ENCODE data around the gene ZNHIT1.

DNA sequence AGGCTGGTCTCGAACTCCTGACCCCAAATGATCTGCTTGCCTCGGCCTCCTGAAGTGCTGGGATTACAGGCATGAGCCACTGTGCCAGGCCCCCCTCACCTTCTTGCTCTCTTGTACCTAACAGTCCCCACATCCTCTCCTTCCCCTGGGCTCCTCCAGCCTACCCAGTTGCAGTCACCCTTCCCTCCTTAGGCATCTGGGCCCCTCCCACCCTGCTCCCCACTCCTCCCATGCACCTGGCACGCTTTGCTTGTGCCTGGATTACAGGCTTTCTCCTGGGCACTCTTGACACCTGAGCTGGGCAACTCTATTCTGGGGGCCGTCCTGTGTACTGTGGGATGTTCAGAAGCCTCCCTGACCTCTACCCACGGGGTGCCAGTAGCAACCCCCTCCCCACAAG, 16.7 kb downstream of the ZNHIT1 start:
- TF ChIP-seq, protein P1, sequence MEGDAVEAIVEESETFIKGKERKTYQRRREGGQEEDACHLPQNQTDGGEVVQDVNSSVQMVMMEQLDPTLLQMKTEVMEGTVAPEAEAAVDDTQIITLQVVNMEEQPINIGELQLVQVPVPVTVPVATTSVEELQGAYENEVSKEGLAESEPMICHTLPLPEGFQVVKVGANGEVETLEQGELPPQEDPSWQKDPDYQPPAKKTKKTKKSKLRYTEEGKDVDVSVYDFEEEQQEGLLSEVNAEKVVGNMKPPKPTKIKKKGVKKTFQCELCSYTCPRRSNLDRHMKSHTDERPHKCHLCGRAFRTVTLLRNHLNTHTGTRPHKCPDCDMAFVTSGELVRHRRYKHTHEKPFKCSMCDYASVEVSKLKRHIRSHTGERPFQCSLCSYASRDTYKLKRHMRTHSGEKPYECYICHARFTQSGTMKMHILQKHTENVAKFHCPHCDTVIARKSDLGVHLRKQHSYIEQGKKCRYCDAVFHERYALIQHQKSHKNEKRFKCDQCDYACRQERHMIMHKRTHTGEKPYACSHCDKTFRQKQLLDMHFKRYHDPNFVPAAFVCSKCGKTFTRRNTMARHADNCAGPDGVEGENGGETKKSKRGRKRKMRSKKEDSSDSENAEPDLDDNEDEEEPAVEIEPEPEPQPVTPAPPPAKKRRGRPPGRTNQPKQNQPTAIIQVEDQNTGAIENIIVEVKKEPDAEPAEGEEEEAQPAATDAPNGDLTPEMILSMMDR (IDR thresholded peaks at IDR 0.05; ENCODE audit: low read depth, low read length), result no peak
- TF ChIP-seq EZH2phosphoT487 (IDR thresholded peaks at IDR 0.05; ENCODE audit: low read depth), result no peak

Data from OCI-LY3 (cell line).